Upper lobe of left lung (tissue), 6 donors: ENCODE data around the gene OR10S1. TPM values are rescaled to one million over a fixed set of nuclear protein-coding genes. Genes with fewer than 3 reads are reported as not detected.

ENCODE experiments used
- ATAC-seq, 2 donors: fragments of 200-7000 bp; cut with Tn5 transposase; one replicate each; pipeline ENCODE4 v1.9.1; 2022; ENCODE audit warnings: mild to moderate bottlenecking in 2 of 2, moderate library complexity in 2 of 2; ENCODE audit not compliant: low FRiP score in 2 of 2
- DNase-seq, 2 donors: peaks; one replicate each; pipeline ENCODE4 v3.0.0-alpha.2; 2019 to 2020
- H3K27ac ChIP-seq, 4 donors: fragments of 200-600 bp; sonication (generic); one replicate each; pipeline ENCODE4 v1.5.1; 2016 to 2019
- H3K27me3 ChIP-seq, 4 donors: fragments of 200-600 bp; sonication (generic); one replicate each; pipeline ENCODE4 v1.5.1; 2017 to 2019
- H3K36me3 ChIP-seq, 4 donors: fragments of 200-600 bp; sonication (generic); one replicate each; pipeline ENCODE4 v1.5.1; 2016 to 2019
- H3K4me1 ChIP-seq, 4 donors: fragments of 200-600 bp; sonication (generic); one replicate each; pipeline ENCODE4 v1.5.1; 2018 to 2019
- H3K4me3 ChIP-seq, 4 donors: fragments of 200-600 bp; sonication (generic); one replicate each; pipeline ENCODE4 v1.5.1; 2017 to 2019; ENCODE audit warnings: mild to moderate bottlenecking in 2 of 4, moderate library complexity in 1 of 4
- H3K9me3 ChIP-seq, 4 donors: fragments of 200-600 bp; sonication (generic); one replicate each; pipeline ENCODE4 v1.5.1; 2018 to 2019
- EP300 ChIP-seq, 4 donors: sonication (generic); formaldehyde crosslinking; IDR thresholded peaks; one replicate each; pipeline ENCODE4 v1.5.1; 2017; ENCODE audit warnings: antibody characterized with exemption in 4 of 4, control low read depth in 2 of 4
- POLR2A ChIP-seq, 4 donors: fragments of 450-650 bp; IDR thresholded peaks; one replicate each; pipeline ENCODE4 v1.5.1; 2016 to 2017; ENCODE audit warnings: antibody characterized with exemption in 4 of 4, mild to moderate bottlenecking in 2 of 4
- POLR2AphosphoS5 ChIP-seq, 2 donors: sonication (generic); formaldehyde crosslinking; IDR thresholded peaks; one replicate each; pipeline ENCODE4 v1.5.1; 2017; ENCODE audit warnings: antibody characterized with exemption in 2 of 2
- WGBS, 2 donors: methylation state at CpG; one replicate each; pipeline ENCODE4 v1.1.5; 2017 to 2018; 5-methylcytosine and 5-hydroxymethylcytosine counted together
- total RNA-seq, 6 donors: library from RNA; depleted of rRNA in 4 of 6; stranded (reverse); fragments of >200 nt in 4 of 6; gene quantifications; one replicate each; pipeline versions ENCODE4 v1.1.0 to v1.2.1, GENCODE V29; 2016 to 2021
- TF ChIP-seq, protein P1 (sequence below), 6 experiments: fragments of 450-650 bp in 4 of 6; fragments of 200-600 bp in 2 of 6; sonication (generic) in 2 of 6; IDR thresholded peaks; one replicate each; pipeline ENCODE4 v1.5.1; 2016 to 2019; ENCODE audit warnings: antibody characterized with exemption in 6 of 6
- donor health status: DM: no; HTN: no; CAD: no; lungs with moderate emphysema.
- donor health status: DM: no; HTN: yes; CAD: no; lungs with severe emphysema.

Gene OR10S1
- total RNA-seq, 6 donors from 2014 or later: not detected

DNA sequence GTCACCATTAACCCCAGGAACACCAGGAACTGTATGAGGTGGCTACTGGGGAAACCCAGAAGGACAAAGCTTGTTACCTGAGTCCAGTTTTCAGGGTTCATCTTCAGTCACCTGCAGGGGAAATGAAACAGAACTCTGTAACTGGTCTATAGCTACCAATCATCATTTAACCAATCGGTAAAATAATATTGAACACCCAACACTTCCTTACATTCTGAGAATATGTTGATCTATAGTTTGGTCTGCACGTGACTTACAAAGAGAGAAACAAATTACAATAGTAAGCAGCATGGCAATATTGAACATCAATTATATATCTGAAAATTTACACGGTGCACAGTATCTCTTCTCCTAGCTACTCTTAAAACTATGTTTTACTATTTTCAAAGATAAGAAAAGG, 33.8 kb downstream of the OR10S1 start, which contains the start of gene OR6T1:
TSS of gene OR6T1 (minus strand) at position 101 of the 400 bp plus-strand sequence. CDS start at position 101, 0 bp downstream.
- 78 to 82% methylated on average over 3 of the region's 3 CpGs for WGBS, 2 donors
- no peak for ATAC-seq
- H3K4me3 ChIP-seq: no peak within 1 kb of the TSS

DNA sequence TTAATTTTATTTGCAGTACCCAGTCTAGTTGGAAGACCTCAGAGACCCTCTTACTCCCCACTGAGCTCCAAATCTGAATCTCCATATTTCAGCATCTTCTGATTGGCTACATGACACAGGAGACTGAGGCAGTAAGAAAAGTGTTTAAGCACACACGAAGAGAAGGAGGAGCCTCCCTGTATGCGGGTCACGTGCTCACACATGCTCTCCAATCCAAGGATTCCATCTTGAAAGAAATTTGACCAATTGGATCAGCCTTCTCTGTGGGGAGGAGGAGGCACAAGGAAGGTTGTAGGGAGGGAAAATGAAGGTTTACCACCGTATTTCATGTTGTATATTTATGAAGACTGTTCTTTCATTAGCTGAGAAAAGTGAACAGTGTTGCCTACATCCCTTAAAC, 35.2 kb downstream of the OR10S1 start:
- Histone ChIP-seq H3K9me3 (no peaks in the 10 kb centered on the region), H3K4me1 (no peaks in the 10 kb centered on the region), H3K36me3 (no peaks in the 10 kb centered on the region), H3K27me3 (no peaks in the 10 kb centered on the region), H3K27ac (no peak overlapping the region), H3K4me3 (no peak overlapping the region)
- DNase-seq: no peak
- 84 to 95% methylated on average over 4 of the region's 4 CpGs for WGBS, 2 donors
- TF ChIP-seq EP300 (IDR thresholded peaks at IDR 0.05): no peak
- no peak for ATAC-seq

More for the DNA sequence above, 33.8 kb downstream of the OR10S1 start, which contains the start of gene OR6T1:
- H3K36me3 ChIP-seq: no peaks in the 10 kb centered on the region
- H3K4me1 ChIP-seq: no peaks in the 10 kb centered on the region
- TF ChIP-seq POLR2AphosphoS5 (IDR thresholded peaks at IDR 0.05): no peak
- no peak for TF ChIP-seq EP300 (IDR thresholded peaks at IDR 0.05)
- TF ChIP-seq, protein P1, sequence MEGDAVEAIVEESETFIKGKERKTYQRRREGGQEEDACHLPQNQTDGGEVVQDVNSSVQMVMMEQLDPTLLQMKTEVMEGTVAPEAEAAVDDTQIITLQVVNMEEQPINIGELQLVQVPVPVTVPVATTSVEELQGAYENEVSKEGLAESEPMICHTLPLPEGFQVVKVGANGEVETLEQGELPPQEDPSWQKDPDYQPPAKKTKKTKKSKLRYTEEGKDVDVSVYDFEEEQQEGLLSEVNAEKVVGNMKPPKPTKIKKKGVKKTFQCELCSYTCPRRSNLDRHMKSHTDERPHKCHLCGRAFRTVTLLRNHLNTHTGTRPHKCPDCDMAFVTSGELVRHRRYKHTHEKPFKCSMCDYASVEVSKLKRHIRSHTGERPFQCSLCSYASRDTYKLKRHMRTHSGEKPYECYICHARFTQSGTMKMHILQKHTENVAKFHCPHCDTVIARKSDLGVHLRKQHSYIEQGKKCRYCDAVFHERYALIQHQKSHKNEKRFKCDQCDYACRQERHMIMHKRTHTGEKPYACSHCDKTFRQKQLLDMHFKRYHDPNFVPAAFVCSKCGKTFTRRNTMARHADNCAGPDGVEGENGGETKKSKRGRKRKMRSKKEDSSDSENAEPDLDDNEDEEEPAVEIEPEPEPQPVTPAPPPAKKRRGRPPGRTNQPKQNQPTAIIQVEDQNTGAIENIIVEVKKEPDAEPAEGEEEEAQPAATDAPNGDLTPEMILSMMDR (IDR thresholded peaks at IDR 0.05): no peak
- TF ChIP-seq POLR2A (IDR thresholded peaks at IDR 0.05): no peak
- no peak within 1 kb of the TSS for H3K27ac ChIP-seq
- DNase-seq: no peak
- H3K27me3 ChIP-seq: no peaks in the 10 kb centered on the region
- H3K9me3 ChIP-seq: no peaks in the 10 kb centered on the region

DNA sequence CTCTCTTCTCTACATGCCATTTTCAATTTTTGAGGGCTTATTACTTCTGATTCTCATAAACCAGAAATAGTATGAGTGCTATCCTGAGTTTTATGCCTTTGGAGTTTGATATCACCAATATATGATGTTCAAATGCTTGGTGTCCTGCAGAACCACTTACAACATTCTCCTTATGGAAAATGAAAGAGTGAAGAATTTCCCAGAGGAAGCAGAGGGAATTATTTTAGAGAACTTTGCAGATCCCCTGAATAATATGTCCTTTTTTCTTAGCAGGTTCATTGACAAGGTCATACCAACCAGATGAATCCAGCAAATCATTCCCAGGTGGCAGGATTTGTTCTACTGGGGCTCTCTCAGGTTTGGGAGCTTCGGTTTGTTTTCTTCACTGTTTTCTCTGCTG, 38.3 kb downstream of the OR10S1 start, which contains the start of gene OR4D5:
TSS of gene OR4D5 (plus strand) at position 301 of the 400 bp plus-strand sequence. CDS start at position 301, 0 bp downstream.
- no peak for DNase-seq
- no peak for ATAC-seq
- TF ChIP-seq POLR2AphosphoS5 (IDR thresholded peaks at IDR 0.05) (no peak), POLR2A (IDR thresholded peaks at IDR 0.05) (no peak), EP300 (IDR thresholded peaks at IDR 0.05) (no peak)
- TF ChIP-seq, protein P1 (IDR thresholded peaks at IDR 0.05): no peak
- Histone ChIP-seq H3K9me3 (no peaks in the 10 kb centered on the region), H3K4me1 (no peaks in the 10 kb centered on the region), H3K36me3 (no peaks in the 10 kb centered on the region), H3K4me3 (no peak within 1 kb of the TSS), H3K27ac (no peak within 1 kb of the TSS), H3K27me3 (no peaks in the 10 kb centered on the region)
- 86 to 88% methylated on average over 1 of the region's 1 CpG for WGBS, 2 donors

Other genes starting within 250 kb of the OR10S1 start
- gene ZNF202, start 236.1 kb downstream of the OR10S1 start, total RNA-seq: 10 to 100 TPM in 2 of 6 donors, 1 to 10 TPM in 3, under 1 TPM in 1; 1.00 to 11.4 (median 8.8) TPM
- not detected for gene OR6X1, start 223.3 kb downstream of the OR10S1 start, total RNA-seq
- not detected for gene OR6M1, start 171.4 kb downstream of the OR10S1 start, total RNA-seq
- gene TMEM225, start 92.1 kb downstream of the OR10S1 start, total RNA-seq: not detected
- not detected for gene OR8D4, start 75.6 kb downstream of the OR10S1 start, total RNA-seq
- not detected for gene OR4D5, start 38.2 kb downstream of the OR10S1 start, total RNA-seq
- gene OR6T1, start 33.9 kb downstream of the OR10S1 start, total RNA-seq: not detected
- not detected for gene OR10G6, start 17.4 kb upstream of the OR10S1 start, total RNA-seq
- not detected for gene OR10G4, start 35.2 kb upstream of the OR10S1 start, total RNA-seq
- not detected for gene OR10G9, start 45.2 kb upstream of the OR10S1 start, total RNA-seq
- gene OR10G8, start 49.0 kb upstream of the OR10S1 start, total RNA-seq: not detected
- not detected for gene OR10G7, start 63.5 kb upstream of the OR10S1 start, total RNA-seq
- gene VWA5A, start 137.7 kb upstream of the OR10S1 start, total RNA-seq: 10 to 100 TPM; 16.4 to 39.0 (median 32.9) TPM
- gene OR10D3, start 205.6 kb upstream of the OR10S1 start, total RNA-seq: not detected